GM12864 (cell line): Measurements from ENCODE around the gene BTNL2.
A peak's percentile ranks its signal among the peaks of the same experiment; 100 is the strongest.

Experiments
- DNase-seq: peaks from one replicate; pipeline ENCODE4 v3.0.0-alpha.2; 2011; ENCODE audit warnings: low read depth
- H3K4me3 ChIP-seq: 2 replicates; pipeline ENCODE4 v1.5.1; 2011; ENCODE audit warnings: mild to moderate bottlenecking, low read depth, low read length, control low read depth
- CTCF ChIP-seq: IDR thresholded peaks from 2 replicates; pipeline ENCODE4 v1.5.1; 2011; ENCODE audit warnings: low read depth, mild to moderate bottlenecking, moderate library complexity, low read length, control low read depth, inconsistent platforms; ENCODE audit errors: missing control alignments

The BTNL2 gene

GRCh38 chr6:32401284-32401963, 5.6 kb downstream of the BTNL2 start:
- DNase-seq, result no peak
- H3K4me3 ChIP-seq, result no peak overlapping the region
- no peak for TF ChIP-seq CTCF

- no peak overlapping the region; the same call in 1 of the 2 replicates for H3K4me3 ChIP-seq
- peak; percentile 82 for DNase-seq
- TF ChIP-seq CTCF, result no peak
Measured at GRCh38 chr6:32397252-32397920, 9.6 kb downstream of the BTNL2 start.

- H3K4me3 ChIP-seq, result no peak overlapping the region
- no peak for TF ChIP-seq CTCF
- no peak for DNase-seq
Measured at GRCh38 chr6:32396028-32396427, 11.0 kb downstream of the BTNL2 start.

- H3K4me3 ChIP-seq, result no peak overlapping the region
- TF ChIP-seq CTCF, result no peak
- DNase-seq, result no peak
Measured at GRCh38 chr6:32393665-32394420, 13.1 kb downstream of the BTNL2 start.

GRCh38 chr6:32391505-32391904, 15.5 kb downstream of the BTNL2 start:
- no peak for DNase-seq
- H3K4me3 ChIP-seq, result no peak overlapping the region
- no peak for TF ChIP-seq CTCF

GRCh38 chr6:32387589-32388340, 19.2 kb downstream of the BTNL2 start:
- no peak overlapping the region for H3K4me3 ChIP-seq
- DNase-seq, result no peak
- no peak for TF ChIP-seq CTCF
